HUES48 (cell line): Measurements from ENCODE around the gene DMRTA2.

Experiments
- H3K27ac ChIP-seq: one replicate; pipeline ENCODE4 v1.7.0; 2013; ENCODE audit warnings: low read depth, low read length, inconsistent platforms
- H3K27me3 ChIP-seq: 2 replicates; pipeline ENCODE4 v1.6.1; 2013; ENCODE audit warnings: mild to moderate bottlenecking, low read length; ENCODE audit not compliant: control insufficient read depth, insufficient read depth
- H3K36me3 ChIP-seq: 2 replicates; pipeline ENCODE4 v1.6.1; 2013; ENCODE audit warnings: low read length; ENCODE audit not compliant: control insufficient read depth, insufficient read depth
- H3K4me1 ChIP-seq: 2 replicates; pipeline ENCODE4 v1.6.1; 2013; ENCODE audit warnings: mild to moderate bottlenecking, low read length; ENCODE audit not compliant: control insufficient read depth, insufficient read depth
- H3K4me3 ChIP-seq: 2 replicates; pipeline ENCODE4 v1.5.1; 2013; ENCODE audit warnings: mild to moderate bottlenecking, low read depth, low read length
- H3K9ac ChIP-seq: 2 replicates; pipeline ENCODE4 v1.6.1; 2013; ENCODE audit warnings: mild to moderate bottlenecking, low read depth, low read length, moderate library complexity
- H3K9me3 ChIP-seq: 2 replicates; pipeline ENCODE4 v1.6.1; 2013; ENCODE audit warnings: low read length; ENCODE audit not compliant: control insufficient read depth, insufficient read depth

DMRTA2 gene

DNA sequence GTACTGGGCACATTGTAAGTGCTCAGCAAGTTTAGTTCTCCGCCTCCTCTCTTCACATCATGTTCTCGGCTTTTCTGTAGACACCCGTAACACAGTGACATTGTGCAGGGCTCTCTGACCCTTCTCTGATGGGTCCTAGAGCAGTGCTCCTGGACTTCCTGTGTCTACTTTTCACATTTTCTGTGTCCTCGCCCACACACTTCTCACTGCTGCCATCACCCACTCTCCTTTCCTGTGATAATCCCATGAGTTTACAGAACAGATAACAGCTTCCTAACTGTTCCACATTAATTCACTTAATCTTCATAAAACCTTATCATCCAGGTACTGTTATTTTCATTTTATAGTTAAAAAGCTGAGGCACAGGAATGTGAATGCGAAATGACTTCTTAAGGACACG lies 13.2 kb upstream of the DMRTA2 start:
- H3K9ac ChIP-seq: no peak overlapping the region
- H3K27me3 ChIP-seq: peaks cover 35% of the 10 kb centered on the region
- H3K9me3 ChIP-seq: no peaks in the 10 kb centered on the region
- H3K27ac ChIP-seq: no peak overlapping the region
- no peak overlapping the region for H3K4me3 ChIP-seq
- no peaks in the 10 kb centered on the region for H3K4me1 ChIP-seq
- H3K36me3 ChIP-seq: peaks cover 6% of the 10 kb centered on the region; the same call in 1 of the 2 replicates

DNA sequence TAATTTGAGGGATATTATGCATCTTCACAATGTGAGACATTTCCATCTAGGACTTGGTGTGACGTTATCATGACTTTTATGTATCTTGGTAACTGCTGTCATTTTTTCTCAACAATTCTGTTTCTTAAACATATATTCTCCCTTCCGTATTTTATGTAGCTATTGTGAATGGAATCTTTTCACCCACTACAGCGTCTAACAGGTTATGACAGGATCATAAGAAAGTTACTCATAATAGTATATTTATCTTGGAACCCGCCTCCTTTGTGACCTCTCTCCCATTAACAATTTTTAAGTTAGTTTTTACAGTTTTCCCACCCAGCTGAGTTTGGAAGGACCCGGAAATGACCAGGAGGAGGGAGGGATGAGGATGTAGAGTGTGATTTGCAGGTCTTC lies 6.8 kb upstream of the DMRTA2 start:
- peaks cover 97% of the 10 kb centered on the region for H3K27me3 ChIP-seq
- H3K36me3 ChIP-seq: no peaks in the 10 kb centered on the region
- peak overlapping the region; percentile 50 for H3K4me3 ChIP-seq
- H3K4me1 ChIP-seq: peaks cover 18% of the 10 kb centered on the region
- no peaks in the 10 kb centered on the region for H3K9me3 ChIP-seq
- H3K27ac ChIP-seq: no peak overlapping the region
- H3K9ac ChIP-seq: no peak overlapping the region

DNA sequence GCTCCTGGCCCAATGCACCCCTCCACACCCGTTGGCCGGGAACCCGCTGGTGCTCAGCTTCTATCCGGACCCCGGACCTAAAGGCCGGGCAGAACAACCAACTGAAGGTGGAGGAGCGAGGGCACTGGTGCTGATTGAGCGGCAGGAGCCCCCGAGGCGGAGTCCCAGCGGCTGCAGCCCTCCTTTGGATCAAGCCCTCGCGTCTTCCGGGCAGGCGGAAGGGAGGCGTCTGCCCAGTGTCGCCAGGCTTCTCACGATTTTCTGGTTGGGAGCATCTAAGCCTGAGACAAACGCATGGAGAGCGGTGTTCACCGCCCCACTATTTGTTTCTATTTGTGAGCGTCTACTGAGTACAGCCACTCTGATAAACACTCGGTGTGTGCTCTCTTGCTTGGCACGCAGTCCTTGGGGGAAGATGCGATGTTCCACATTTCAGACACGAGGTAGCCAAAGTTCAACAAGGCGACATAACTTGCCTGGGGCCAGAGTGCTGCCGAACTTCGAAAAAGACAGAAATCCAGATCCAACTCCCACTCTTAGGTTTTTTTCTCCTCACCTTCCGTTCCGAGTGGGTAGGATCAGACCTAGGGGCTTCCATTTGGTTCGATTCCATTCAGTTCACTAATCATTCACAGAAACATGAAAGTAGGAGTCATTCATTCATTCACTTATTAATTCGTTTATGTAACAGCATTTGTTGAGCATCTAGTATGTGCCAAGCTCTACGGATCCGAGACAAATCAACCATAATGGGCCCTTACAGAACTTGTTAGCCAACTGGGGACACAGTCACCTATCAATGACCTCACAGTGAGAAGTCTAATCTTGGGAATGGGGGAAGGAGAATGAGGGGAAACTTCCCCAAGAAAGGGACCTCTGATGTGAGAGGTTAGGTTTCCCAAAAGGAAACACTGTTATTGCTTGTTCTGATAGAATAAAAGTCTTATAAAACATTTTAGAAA lies 4.9 kb upstream of the DMRTA2 start:
- no peak overlapping the region for H3K4me3 ChIP-seq
- H3K4me1 ChIP-seq: peaks cover 18% of the 10 kb centered on the region
- H3K9ac ChIP-seq: no peak overlapping the region
- H3K27ac ChIP-seq: no peak overlapping the region
- H3K9me3 ChIP-seq: no peaks in the 10 kb centered on the region
- peaks cover 100% of the 10 kb centered on the region for H3K27me3 ChIP-seq
- no peaks in the 10 kb centered on the region for H3K36me3 ChIP-seq

DNA sequence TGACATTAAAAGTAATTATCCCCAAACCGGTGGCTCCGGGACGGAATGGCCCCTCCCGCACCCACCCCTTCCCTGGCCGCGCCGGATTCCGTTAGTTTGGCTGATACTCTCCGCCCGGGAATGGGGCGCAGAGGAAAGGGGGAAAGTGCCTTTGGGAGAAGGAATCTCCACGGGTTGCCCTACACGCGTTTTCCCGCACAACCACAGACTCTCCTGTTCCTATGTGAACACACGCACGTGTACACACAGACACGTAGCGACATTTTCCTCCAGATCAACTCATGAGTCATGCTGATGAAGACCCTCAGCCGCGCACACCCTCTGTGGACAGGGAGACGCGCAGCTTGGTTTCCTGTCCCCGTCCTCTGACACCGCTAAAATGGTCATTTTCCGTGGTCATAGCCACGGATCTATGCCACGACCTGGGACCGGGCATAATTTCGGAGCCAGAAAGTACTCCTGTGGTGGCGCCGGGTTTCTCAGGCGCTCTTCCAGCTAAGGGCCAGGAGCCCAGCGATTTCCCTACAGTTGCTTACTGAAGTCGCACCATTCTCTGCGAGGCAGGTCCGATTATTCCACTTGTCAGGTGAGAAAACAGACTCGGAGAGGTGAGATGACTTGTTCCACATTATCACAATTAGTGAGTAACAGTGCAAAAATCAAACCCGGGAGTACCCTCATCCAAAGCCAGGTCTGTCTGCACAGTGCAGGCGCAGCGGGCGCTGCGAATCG lies 4.0 kb upstream of the DMRTA2 start:
- H3K9me3 ChIP-seq: no peaks in the 10 kb centered on the region
- peaks cover 100% of the 10 kb centered on the region for H3K27me3 ChIP-seq
- H3K27ac ChIP-seq: no peak overlapping the region
- H3K4me3 ChIP-seq: no peak overlapping the region
- H3K4me1 ChIP-seq: peaks cover 24% of the 10 kb centered on the region
- H3K9ac ChIP-seq: no peak overlapping the region
- no peaks in the 10 kb centered on the region for H3K36me3 ChIP-seq

DNA sequence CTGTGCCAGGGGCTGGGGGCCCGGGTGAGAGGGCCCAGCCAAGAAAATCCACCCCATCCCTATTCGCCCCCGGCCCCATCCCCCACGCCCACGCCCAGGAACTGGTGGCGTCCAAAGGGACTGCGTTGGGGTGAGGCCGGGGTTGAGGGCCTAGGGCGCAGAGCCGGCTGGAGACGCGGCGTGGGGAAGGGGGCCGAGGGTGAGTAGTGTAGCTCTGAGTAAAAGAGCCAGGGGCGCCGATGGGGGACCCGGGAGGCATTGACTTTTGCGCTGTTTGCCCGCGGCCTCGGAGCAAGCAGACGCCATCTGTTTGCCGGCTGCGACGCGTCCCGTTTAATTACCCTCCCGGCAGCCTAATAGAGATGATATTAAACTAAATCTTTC lies 3.5 kb upstream of the DMRTA2 start:
- no peak overlapping the region for H3K27ac ChIP-seq
- no peaks in the 10 kb centered on the region for H3K36me3 ChIP-seq
- H3K4me3 ChIP-seq: no peak overlapping the region
- H3K9ac ChIP-seq: no peak overlapping the region
- peaks cover 100% of the 10 kb centered on the region for H3K27me3 ChIP-seq
- no peaks in the 10 kb centered on the region for H3K9me3 ChIP-seq
- H3K4me1 ChIP-seq: peaks cover 28% of the 10 kb centered on the region

DNA sequence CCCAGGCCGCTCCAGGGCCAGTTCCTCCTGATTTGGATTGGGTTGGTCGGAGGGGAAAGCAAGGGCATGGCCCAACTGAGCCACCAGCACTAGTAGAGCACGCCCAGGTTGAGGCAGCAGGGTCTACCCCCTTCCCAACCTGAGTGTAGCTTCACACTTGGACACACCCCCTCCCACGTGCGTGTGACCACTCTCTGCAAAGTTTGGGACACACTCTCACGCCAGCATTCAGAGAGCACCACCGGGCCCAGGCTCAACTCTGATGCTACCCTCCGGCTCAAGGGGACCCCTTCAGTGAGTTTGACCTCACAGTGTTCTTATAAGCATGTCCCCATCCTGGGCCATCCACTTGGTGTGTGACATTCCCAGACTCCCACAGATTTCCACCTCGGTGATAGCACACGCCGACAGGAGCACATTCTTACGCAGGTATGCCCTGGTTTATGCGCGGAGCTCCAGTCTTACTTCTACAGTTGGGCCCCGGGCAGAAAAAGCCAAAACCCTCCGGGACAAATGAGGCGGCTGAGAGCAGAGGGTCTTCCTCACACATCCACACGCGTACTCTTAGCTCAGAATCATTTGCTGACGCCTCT lies 3.0 kb upstream of the DMRTA2 start:
- Histone ChIP-seq H3K27me3 (peaks cover 100% of the 10 kb centered on the region), H3K4me3 (no peak overlapping the region), H3K36me3 (no peaks in the 10 kb centered on the region), H3K9me3 (no peaks in the 10 kb centered on the region), H3K9ac (no peak overlapping the region), H3K27ac (no peak overlapping the region), H3K4me1 (peaks cover 30% of the 10 kb centered on the region)

DNA sequence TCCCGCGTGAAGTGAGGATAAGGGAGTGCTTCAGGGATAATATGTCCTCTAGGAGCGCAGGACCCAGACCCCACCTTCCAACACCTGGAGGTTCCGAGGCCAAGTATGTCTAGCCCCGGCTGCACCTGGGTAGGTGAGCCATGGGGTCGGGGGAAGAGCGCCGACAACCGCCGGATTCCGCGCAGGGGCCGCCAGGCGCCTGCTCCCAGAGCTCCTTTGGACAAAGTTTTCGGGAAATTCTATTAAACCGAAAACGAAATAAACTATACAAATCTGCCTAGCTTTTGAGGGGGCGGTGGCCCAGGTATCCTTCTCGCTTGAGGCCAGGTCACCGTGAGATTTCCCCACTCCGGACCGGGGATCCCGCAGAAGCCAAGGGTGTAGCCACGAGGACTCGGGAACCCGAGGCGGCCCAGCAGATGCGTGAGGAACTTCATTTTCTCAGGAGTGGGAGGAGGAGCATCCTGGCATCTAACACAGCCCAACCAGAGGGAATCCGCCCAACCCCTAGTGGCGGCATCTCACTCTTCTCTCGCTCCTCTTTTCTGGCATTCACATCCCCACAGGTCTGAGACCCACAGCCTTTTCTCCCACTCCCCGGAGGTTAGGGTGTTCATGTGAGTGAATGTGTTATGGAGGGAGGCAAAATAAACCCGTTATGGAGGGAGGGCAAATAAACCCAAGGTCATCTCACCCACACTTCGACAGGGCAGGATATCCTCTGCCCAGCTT lies 2.3 kb upstream of the DMRTA2 start:
- Histone ChIP-seq H3K4me3 (no peak overlapping the region), H3K4me1 (peaks cover 27% of the 10 kb centered on the region), H3K27me3 (peaks cover 100% of the 10 kb centered on the region), H3K9me3 (no peaks in the 10 kb centered on the region), H3K27ac (no peak overlapping the region), H3K36me3 (no peaks in the 10 kb centered on the region), H3K9ac (no peak overlapping the region)

DNA sequence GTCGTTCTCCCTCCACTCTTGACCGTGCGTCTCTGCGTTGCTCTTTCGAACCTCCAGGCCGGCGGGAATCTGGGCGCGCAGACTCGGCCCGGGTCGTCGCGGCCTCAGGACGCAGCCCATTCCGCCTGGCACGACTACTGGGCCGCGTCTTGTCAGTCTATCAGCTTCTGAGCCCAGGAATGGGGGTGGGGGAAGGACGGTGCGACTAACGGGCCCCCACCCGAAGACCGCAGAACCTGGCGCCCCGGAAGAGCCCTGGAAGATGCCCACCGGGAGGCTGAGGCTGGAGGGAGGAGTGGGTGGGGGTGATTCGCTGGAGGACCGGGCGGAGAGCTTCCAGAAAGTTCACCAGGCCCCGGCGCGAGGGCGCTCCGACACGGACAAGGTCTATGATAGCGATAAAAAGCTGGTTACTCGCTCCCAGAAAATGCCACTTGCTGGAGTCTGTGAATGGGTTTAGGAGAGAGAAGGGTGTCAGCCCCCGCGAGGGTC lies 1.7 kb upstream of the DMRTA2 start:
- H3K27me3 ChIP-seq: peaks cover 100% of the 10 kb centered on the region
- peaks cover 32% of the 10 kb centered on the region for H3K4me1 ChIP-seq
- H3K9ac ChIP-seq: no peak overlapping the region
- no peaks in the 10 kb centered on the region for H3K36me3 ChIP-seq
- H3K9me3 ChIP-seq: no peaks in the 10 kb centered on the region
- H3K27ac ChIP-seq: no peak overlapping the region
- H3K4me3 ChIP-seq: no peak overlapping the region

DNA sequence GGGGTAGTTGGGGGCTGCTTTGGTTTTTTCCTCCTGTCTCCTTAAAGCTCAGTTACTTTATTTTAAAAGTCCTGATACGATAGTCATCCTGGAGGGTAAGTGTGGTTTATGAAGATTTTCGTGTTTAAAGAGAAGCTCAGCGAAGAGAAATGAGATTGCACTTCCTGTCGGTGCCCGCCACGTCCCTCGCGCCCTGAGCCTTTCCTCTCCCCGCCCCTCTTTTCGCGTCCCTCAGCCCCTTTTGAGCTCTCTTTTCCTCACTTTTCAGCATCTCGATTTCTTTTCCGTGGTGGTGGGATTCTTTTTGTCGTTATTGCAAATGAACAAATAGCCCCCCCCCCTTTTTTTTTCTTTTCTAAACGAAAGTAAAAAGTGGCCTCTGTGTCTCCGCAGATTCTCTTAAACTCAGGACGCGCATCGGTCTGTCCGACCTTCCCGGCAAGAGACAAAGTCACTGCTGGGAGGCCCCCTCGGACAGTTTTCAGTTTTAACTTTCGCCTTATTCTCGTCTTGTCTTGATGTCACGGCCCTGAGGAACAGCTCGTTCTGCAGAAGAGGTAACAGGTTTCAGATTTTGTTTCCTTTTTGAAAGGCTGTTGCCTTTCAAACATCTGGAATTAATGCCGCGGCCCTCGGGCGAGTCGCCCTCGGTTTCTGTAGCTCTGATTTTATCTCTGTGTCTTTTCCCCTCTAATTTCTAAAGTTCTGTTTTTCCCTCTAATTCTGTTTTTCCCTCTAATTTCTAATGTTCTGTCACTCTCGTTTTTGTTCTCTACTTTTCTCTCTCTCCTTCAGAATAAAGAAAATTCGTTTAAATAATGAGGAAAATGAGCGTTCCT lies 1.0 kb upstream of the DMRTA2 start:
- Histone ChIP-seq H3K9me3 (no peaks in the 10 kb centered on the region), H3K27me3 (peaks cover 100% of the 10 kb centered on the region), H3K9ac (no peak overlapping the region), H3K4me1 (peaks cover 37% of the 10 kb centered on the region), H3K4me3 (peak overlapping the region; percentile 28; the same call in 1 of the 2 replicates), H3K27ac (no peak overlapping the region), H3K36me3 (no peaks in the 10 kb centered on the region)

DNA sequence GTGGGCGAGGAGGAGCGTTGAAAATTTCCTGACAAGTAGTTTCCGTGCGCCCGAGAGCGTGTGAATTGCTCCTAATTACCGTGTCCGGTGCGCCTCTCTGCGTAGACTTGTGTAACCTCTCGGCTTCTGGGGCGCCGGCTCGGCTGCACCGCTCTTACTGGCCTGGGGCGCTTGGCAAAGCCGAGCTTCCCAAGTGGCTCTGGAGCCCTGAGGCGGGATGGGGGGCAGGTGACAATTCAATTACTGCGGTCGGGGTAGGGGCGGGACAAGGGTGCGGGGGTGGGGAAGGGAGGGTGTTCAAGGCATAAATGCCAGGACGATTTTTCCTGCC lies 392 bp upstream of the DMRTA2 start:
- Histone ChIP-seq H3K9ac (no peak overlapping the region), H3K9me3 (no peaks in the 10 kb centered on the region), H3K4me3 (peak overlapping the region; percentile 47), H3K27me3 (peaks cover 100% of the 10 kb centered on the region), H3K4me1 (peaks cover 37% of the 10 kb centered on the region), H3K27ac (no peak overlapping the region), H3K36me3 (no peaks in the 10 kb centered on the region)
